Mesenchymal stem cell (in vitro differentiated cells and primary cell): Measurements from ENCODE around the gene WDR41.
A peak's percentile ranks its signal among the peaks of the same experiment; 100 is the strongest.

Experiments used
- DNase-seq: peaks from one replicate; pipeline ENCODE4 v3.0.0-alpha.2; 2013
- H2AFZ ChIP-seq: one replicate; pipeline ENCODE4 v1.6.1; 2013; ENCODE audit warnings: low read depth, mild to moderate bottlenecking, control low read depth, inconsistent platforms, low read length, moderate library complexity
- H2AK5ac ChIP-seq: 2 replicates; pipeline ENCODE4 v1.6.1; 2013; ENCODE audit warnings: low read length, moderate library complexity, mild to moderate bottlenecking, inconsistent platforms; ENCODE audit not compliant: severe bottlenecking
- H2BK120ac ChIP-seq: one replicate; pipeline ENCODE4 v1.6.1; 2013; ENCODE audit warnings: low read depth, mild to moderate bottlenecking, inconsistent platforms, low read length, moderate library complexity
- H2BK12ac ChIP-seq, 2 experiments: one replicate each; pipeline ENCODE4 v1.6.1; 2013; ENCODE audit warnings: inconsistent platforms in 2 of 2, low read length in 2 of 2, mild to moderate bottlenecking in 2 of 2, moderate library complexity in 2 of 2, control low read depth in 1 of 2
- H2BK15ac ChIP-seq: one replicate; pipeline ENCODE4 v1.6.1; 2013; ENCODE audit warnings: mild to moderate bottlenecking, low read depth, inconsistent platforms; ENCODE audit not compliant: poor library complexity, severe bottlenecking
- H2BK5ac ChIP-seq: 2 replicates; pipeline ENCODE4 v1.6.1; 2013; ENCODE audit warnings: low read depth, mild to moderate bottlenecking, low read length, control low read depth, inconsistent platforms; ENCODE audit not compliant: poor library complexity, severe bottlenecking
- H3K14ac ChIP-seq, 2 experiments: one replicate each; pipeline ENCODE4 v1.6.1; 2013; ENCODE audit warnings: inconsistent platforms in 2 of 2, low read length in 2 of 2, control low read depth in 1 of 2, mild to moderate bottlenecking in 1 of 2, moderate library complexity in 1 of 2
- H3K18ac ChIP-seq, 2 experiments: one replicate each; pipeline ENCODE4 v1.6.1; 2013; ENCODE audit warnings: inconsistent platforms in 2 of 2, low read length in 2 of 2, control low read depth in 1 of 2, low read depth in 1 of 2, mild to moderate bottlenecking in 1 of 2
- H3K23ac ChIP-seq, 2 experiments: one replicate each; pipeline ENCODE4 v1.6.1; 2013; ENCODE audit warnings: inconsistent platforms in 2 of 2, low read length in 2 of 2, mild to moderate bottlenecking in 2 of 2, moderate library complexity in 2 of 2, control low read depth in 1 of 2
- H3K27ac ChIP-seq: 2 replicates; pipeline ENCODE4 v1.5.1; 2013; ENCODE audit warnings: mild to moderate bottlenecking, moderate library complexity, low read length, control low read depth, inconsistent platforms; ENCODE audit not compliant: poor library complexity, severe bottlenecking
- H3K27me3 ChIP-seq, 2 experiments: 2 replicates each; pipeline versions ENCODE4 v1.6.1 to v1.7.0; 2013; ENCODE audit warnings: low read length in 2 of 2, mild to moderate bottlenecking in 2 of 2, moderate library complexity in 2 of 2, control low read depth in 1 of 2, inconsistent platforms in 1 of 2; ENCODE audit not compliant: control insufficient read depth in 1 of 2, insufficient read depth in 1 of 2
- H3K36me3 ChIP-seq, 2 experiments: 2 replicates each; pipeline versions ENCODE4 v1.6.1 to v1.7.0; 2013; ENCODE audit warnings: low read length in 2 of 2, control low read depth in 1 of 2, inconsistent platforms in 1 of 2, low read depth in 1 of 2, mild to moderate bottlenecking in 1 of 2; ENCODE audit not compliant: insufficient read depth in 2 of 2, control insufficient read depth in 1 of 2
- H3K4ac ChIP-seq, 2 experiments: one replicate each; pipeline ENCODE4 v1.6.1; 2013; ENCODE audit warnings: inconsistent platforms in 2 of 2, low read length in 2 of 2, mild to moderate bottlenecking in 2 of 2, moderate library complexity in 2 of 2, control low read depth in 1 of 2, low read depth in 1 of 2
- H3K4me1 ChIP-seq: 2 replicates; pipeline ENCODE4 v1.6.1; 2013; ENCODE audit warnings: low read depth, low read length, control low read depth; ENCODE audit not compliant: control insufficient read depth, insufficient read depth
- H3K4me2 ChIP-seq: 2 replicates; pipeline ENCODE4 v1.6.1; 2013; ENCODE audit warnings: low read length, mild to moderate bottlenecking, inconsistent platforms; ENCODE audit not compliant: poor library complexity, severe bottlenecking
- H3K4me3 ChIP-seq, 2 experiments: 2 replicates each; pipeline versions ENCODE4 v1.5.1 to v1.7.0; 2013; ENCODE audit warnings: low read length in 2 of 2, mild to moderate bottlenecking in 2 of 2, control low read depth in 1 of 2, low read depth in 1 of 2; ENCODE audit not compliant: insufficient read depth in 1 of 2
- H3K79me1 ChIP-seq: replicated peaks from 2 replicates; pipeline ENCODE4 v1.6.1; 2013; ENCODE audit warnings: mild to moderate bottlenecking, control low read depth, low read length, inconsistent platforms; ENCODE audit not compliant: poor library complexity, severe bottlenecking
- H3K9ac ChIP-seq: 2 replicates; pipeline ENCODE4 v1.7.0; 2013; ENCODE audit warnings: mild to moderate bottlenecking, low read length, moderate library complexity
- H3K9me3 ChIP-seq: 2 replicates; pipeline ENCODE4 v1.7.0; 2013; ENCODE audit warnings: mild to moderate bottlenecking, low read length; ENCODE audit not compliant: control insufficient read depth
- H4K8ac ChIP-seq: one replicate; pipeline ENCODE4 v1.6.1; 2013; ENCODE audit warnings: inconsistent platforms, mild to moderate bottlenecking, low read length, moderate library complexity
- H4K91ac ChIP-seq: one replicate; pipeline ENCODE4 v1.6.1; 2013; ENCODE audit warnings: mild to moderate bottlenecking, low read length, inconsistent platforms
- WGBS: methylation state at CpG from one replicate; pipeline ENCODE4 v1.1.7; 2013; ENCODE audit warnings: mixed read lengths; 5-methylcytosine and 5-hydroxymethylcytosine counted together

WDR41 gene

GRCh38 chr5:77407152-77407551, 85.0 kb downstream of the WDR41 start:
- no peak overlapping the region for H2AFZ ChIP-seq
- no peak overlapping the region for H2BK12ac ChIP-seq
- H3K4ac ChIP-seq: no peak overlapping the region
- 93% methylated on average over 10 of the region's 10 CpGs for WGBS
- no peak overlapping the region for H2BK120ac ChIP-seq
- no peak overlapping the region for H3K9ac ChIP-seq
- no peak overlapping the region for H3K27ac ChIP-seq
- no peak overlapping the region for H3K4me2 ChIP-seq
- no peak overlapping the region for H4K91ac ChIP-seq
- H3K23ac ChIP-seq: no peak overlapping the region
- no peak overlapping the region for H3K14ac ChIP-seq
- H2BK15ac ChIP-seq: no peak overlapping the region
- peaks cover 1% of the 10 kb centered on the region for H3K4me1 ChIP-seq
- H2BK5ac ChIP-seq: no peak overlapping the region
- no peak overlapping the region for H3K18ac ChIP-seq
- no peak overlapping the region for H4K8ac ChIP-seq
- H3K36me3 ChIP-seq: no peaks in the 10 kb centered on the region
- no peak overlapping the region for H2AK5ac ChIP-seq
- H3K4me3 ChIP-seq: no peak overlapping the region
- no peaks in the 10 kb centered on the region for H3K9me3 ChIP-seq
- no peak for DNase-seq
- H3K79me1 ChIP-seq: no peaks in the 10 kb centered on the region
- H3K27me3 ChIP-seq: peaks cover 19 to 21% of the 10 kb centered on the region in 2 experiments

- peaks cover 5 to 9% of the 10 kb centered on the region in 2 experiments for H3K27me3 ChIP-seq
- 93% methylated on average over 6 of the region's 6 CpGs for WGBS
- H3K9ac ChIP-seq: no peak overlapping the region
- no peak overlapping the region for H3K14ac ChIP-seq
- no peak overlapping the region for H2BK12ac ChIP-seq
- H3K18ac ChIP-seq: no peak overlapping the region
- H4K91ac ChIP-seq: no peak overlapping the region
- no peaks in the 10 kb centered on the region for H3K36me3 ChIP-seq
- no peak overlapping the region for H2BK5ac ChIP-seq
- DNase-seq: no peak
- no peak overlapping the region for H3K27ac ChIP-seq
- H4K8ac ChIP-seq: no peak overlapping the region
- no peak overlapping the region for H3K4ac ChIP-seq
- no peaks in the 10 kb centered on the region for H3K79me1 ChIP-seq
- H3K9me3 ChIP-seq: no peaks in the 10 kb centered on the region
- no peak overlapping the region for H3K4me3 ChIP-seq
- H3K4me1 ChIP-seq: no peaks in the 10 kb centered on the region
- H2AK5ac ChIP-seq: no peak overlapping the region
- no peak overlapping the region for H2BK120ac ChIP-seq
- H3K23ac ChIP-seq: no peak overlapping the region
- H2AFZ ChIP-seq: no peak overlapping the region
- H3K4me2 ChIP-seq: no peak overlapping the region
- no peak overlapping the region for H2BK15ac ChIP-seq
Measured at GRCh38 chr5:77402796-77403195, 89.3 kb downstream of the WDR41 start.

GRCh38 chr5:77400645-77401044, 91.5 kb downstream of the WDR41 start:
- H3K4me2 ChIP-seq: no peak overlapping the region
- peak; percentile 78 for DNase-seq

GRCh38 chr5:77398896-77399295, 93.2 kb downstream of the WDR41 start:
- H3K18ac ChIP-seq: no peak overlapping the region
- no peaks in the 10 kb centered on the region for H3K4me1 ChIP-seq
- peak; percentile 44 for DNase-seq
- WGBS: 59% methylated on average over 8 of the region's 8 CpGs
- H2AFZ ChIP-seq: no peak overlapping the region
- no peaks in the 10 kb centered on the region for H3K9me3 ChIP-seq
- no peak overlapping the region for H2BK5ac ChIP-seq
- no peaks in the 10 kb centered on the region for H3K79me1 ChIP-seq
- H3K9ac ChIP-seq: no peak overlapping the region
- no peak overlapping the region for H2BK120ac ChIP-seq
- no peak overlapping the region for H2BK15ac ChIP-seq
- H3K27ac ChIP-seq: no peak overlapping the region
- no peak overlapping the region for H4K8ac ChIP-seq
- H3K4me2 ChIP-seq: no peak overlapping the region
- peak overlapping the region in 1 of 2 experiments; percentile 79 for H3K14ac ChIP-seq
- no peak overlapping the region for H3K4me3 ChIP-seq
- H3K4ac ChIP-seq: no peak overlapping the region
- H3K36me3 ChIP-seq: no peaks in the 10 kb centered on the region
- no peak overlapping the region for H2AK5ac ChIP-seq
- peak overlapping the region in 1 of 2 experiments; percentile 15 for H2BK12ac ChIP-seq
- no peaks in the 10 kb centered on the region for H3K27me3 ChIP-seq
- H4K91ac ChIP-seq: no peak overlapping the region
- no peak overlapping the region for H3K23ac ChIP-seq

More at GRCh38 chr5:77400645-77401044, 91.5 kb downstream of the WDR41 start:
- no peak overlapping the region for H3K4me3 ChIP-seq
- H4K8ac ChIP-seq: no peak overlapping the region
- H3K9me3 ChIP-seq: no peaks in the 10 kb centered on the region
- H2AK5ac ChIP-seq: no peak overlapping the region
- no peak overlapping the region for H3K18ac ChIP-seq
- H2AFZ ChIP-seq: no peak overlapping the region
- H3K4me1 ChIP-seq: no peaks in the 10 kb centered on the region
- no peak overlapping the region for H3K4ac ChIP-seq
- no peaks in the 10 kb centered on the region for H3K27me3 ChIP-seq
- no peak overlapping the region for H3K23ac ChIP-seq
- WGBS: 86% methylated on average over 1 of the region's 1 CpG
- H2BK15ac ChIP-seq: no peak overlapping the region
- H2BK12ac ChIP-seq: no peak overlapping the region
- no peak overlapping the region for H2BK120ac ChIP-seq
- H3K14ac ChIP-seq: no peak overlapping the region
- no peak overlapping the region for H4K91ac ChIP-seq
- H3K79me1 ChIP-seq: no peaks in the 10 kb centered on the region
- H2BK5ac ChIP-seq: no peak overlapping the region
- no peak overlapping the region for H3K27ac ChIP-seq
- no peaks in the 10 kb centered on the region for H3K36me3 ChIP-seq
- no peak overlapping the region for H3K9ac ChIP-seq
